ENCODE measurements around the gene NIPSNAP3A. TPM values are rescaled to one million over a fixed set of nuclear protein-coding genes. Genes with fewer than 3 reads are reported as not detected.

The NIPSNAP3A gene
- total and polyA plus RNA-seq, 2 donors (not counting 1 experiment from before 2014, with no cell fraction given) = 32.5 to 67.8 TPM

DNA sequence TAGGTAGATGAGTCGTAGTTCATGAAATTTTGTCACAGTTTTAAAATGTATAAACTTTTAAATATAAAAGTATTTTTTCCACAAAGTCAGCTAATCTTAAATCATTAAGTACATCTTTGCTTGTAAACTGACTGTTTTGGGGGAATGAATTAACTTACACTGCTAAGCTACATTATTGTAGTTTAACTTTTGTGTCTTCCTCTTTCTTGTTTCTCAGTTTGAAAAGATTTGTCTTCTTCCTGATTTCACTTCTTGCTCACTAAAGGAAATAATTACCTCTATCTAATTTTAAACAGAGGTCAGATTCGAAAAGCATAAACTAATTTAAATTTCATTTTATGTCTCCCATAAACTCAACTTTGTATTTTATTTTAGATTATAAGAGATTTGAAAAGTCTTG, 22.2 kb downstream of the NIPSNAP3A start:
- Histone ChIP-seq H4K20me1 (ENCODE audit: control insufficient read depth, extremely low read depth, insufficient read depth, low read length) (no peaks in the 10 kb centered on the region), H3K36me3 (ENCODE audit: control insufficient read depth, insufficient read depth, low read length) (no peaks in the 10 kb centered on the region), H3K4me2 (ENCODE audit: extremely low read depth, insufficient read depth, low read length) (no peak overlapping the region), H3K4me1 (ENCODE audit: control insufficient read depth, extremely low read depth, insufficient read depth, low read length) (no peaks in the 10 kb centered on the region), H3K4me3 (replicated peaks in 1 of 4; ENCODE audit: control extremely low read depth in 1 of 4, insufficient read depth in 1 of 4, low read depth in 3 of 4, low read length in 4 of 4) (no peak overlapping the region), H3K9me3 (ENCODE audit: control insufficient read depth, insufficient read depth, low read depth, low read length) (no peaks in the 10 kb centered on the region), H3K9ac (ENCODE audit: insufficient read depth, low read length) (no peak overlapping the region), H3K27ac (ENCODE audit: insufficient read depth, low read length) (no peak overlapping the region), H3K79me2 (ENCODE audit: control insufficient read depth, insufficient read depth, low read length) (no peaks in the 10 kb centered on the region), H3K27me3 (ENCODE audit: control insufficient read depth, insufficient read depth, low read length) (no peaks in the 10 kb centered on the region), H2AFZ (ENCODE audit: low read length) (no peak overlapping the region)
- TF ChIP-seq, protein P1, sequence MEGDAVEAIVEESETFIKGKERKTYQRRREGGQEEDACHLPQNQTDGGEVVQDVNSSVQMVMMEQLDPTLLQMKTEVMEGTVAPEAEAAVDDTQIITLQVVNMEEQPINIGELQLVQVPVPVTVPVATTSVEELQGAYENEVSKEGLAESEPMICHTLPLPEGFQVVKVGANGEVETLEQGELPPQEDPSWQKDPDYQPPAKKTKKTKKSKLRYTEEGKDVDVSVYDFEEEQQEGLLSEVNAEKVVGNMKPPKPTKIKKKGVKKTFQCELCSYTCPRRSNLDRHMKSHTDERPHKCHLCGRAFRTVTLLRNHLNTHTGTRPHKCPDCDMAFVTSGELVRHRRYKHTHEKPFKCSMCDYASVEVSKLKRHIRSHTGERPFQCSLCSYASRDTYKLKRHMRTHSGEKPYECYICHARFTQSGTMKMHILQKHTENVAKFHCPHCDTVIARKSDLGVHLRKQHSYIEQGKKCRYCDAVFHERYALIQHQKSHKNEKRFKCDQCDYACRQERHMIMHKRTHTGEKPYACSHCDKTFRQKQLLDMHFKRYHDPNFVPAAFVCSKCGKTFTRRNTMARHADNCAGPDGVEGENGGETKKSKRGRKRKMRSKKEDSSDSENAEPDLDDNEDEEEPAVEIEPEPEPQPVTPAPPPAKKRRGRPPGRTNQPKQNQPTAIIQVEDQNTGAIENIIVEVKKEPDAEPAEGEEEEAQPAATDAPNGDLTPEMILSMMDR (conservative IDR thresholded peaks at IDR 0.05 in 1 of 2, IDR thresholded peaks at IDR 0.05 in 1 of 2; ENCODE audit: low read depth in 1 of 2, low read length in 2 of 2) = no peak
- no peak for TF ChIP-seq EZH2 (IDR thresholded peaks at IDR 0.05; ENCODE audit: low read length, missing control alignments)
- no peak for DNase-seq (ENCODE audit: low read depth in 2 of 2)

DNA sequence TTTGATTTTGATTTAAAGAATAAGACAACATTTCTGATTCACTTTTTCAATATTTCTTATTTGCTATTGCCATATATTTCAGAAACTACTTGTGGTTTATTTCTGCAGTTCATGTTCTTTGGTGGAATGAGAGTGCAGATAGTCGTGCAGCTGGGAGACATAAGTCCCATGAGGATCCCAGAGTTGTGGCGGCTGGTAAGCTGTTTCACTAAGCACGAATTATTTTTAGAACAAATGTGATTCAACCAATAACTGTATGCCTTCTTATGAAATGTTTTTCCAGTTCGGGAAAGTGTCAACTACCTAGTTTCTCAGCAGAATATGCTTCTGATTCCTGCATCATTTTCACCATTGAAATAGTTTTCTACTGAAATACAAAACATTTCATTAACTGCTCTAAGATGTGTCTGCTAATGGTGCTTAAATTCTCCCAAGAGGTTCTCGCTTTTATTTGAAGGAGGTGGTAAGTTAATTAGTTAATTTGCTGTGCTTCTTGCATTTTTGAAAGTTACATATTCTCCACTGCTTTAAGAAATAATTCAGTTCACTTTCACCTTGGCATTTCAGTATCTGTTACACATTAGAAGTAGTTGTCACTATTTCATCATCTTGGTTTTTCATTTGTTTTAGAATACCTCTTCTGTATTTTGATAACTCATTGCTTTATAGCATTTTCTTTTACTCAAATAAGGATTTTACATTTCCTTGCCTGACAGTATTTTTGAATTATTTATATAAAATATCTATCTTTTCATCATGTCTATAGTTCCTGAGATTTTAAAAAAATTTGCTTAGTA, 25.4 kb downstream of the NIPSNAP3A start:
- Histone ChIP-seq H3K79me2 (ENCODE audit: control insufficient read depth, insufficient read depth, low read length) (no peaks in the 10 kb centered on the region), H3K4me2 (ENCODE audit: extremely low read depth, insufficient read depth, low read length) (no peak overlapping the region), H3K27me3 (ENCODE audit: control insufficient read depth, insufficient read depth, low read length) (no peaks in the 10 kb centered on the region), H3K9ac (ENCODE audit: insufficient read depth, low read length) (no peak overlapping the region), H3K9me3 (ENCODE audit: control insufficient read depth, insufficient read depth, low read depth, low read length) (no peaks in the 10 kb centered on the region), H2AFZ (ENCODE audit: low read length) (no peak overlapping the region), H3K4me3 (replicated peaks in 1 of 4; ENCODE audit: control extremely low read depth in 1 of 4, insufficient read depth in 1 of 4, low read depth in 3 of 4, low read length in 4 of 4) (no peak overlapping the region), H3K4me1 (ENCODE audit: control insufficient read depth, extremely low read depth, insufficient read depth, low read length) (peaks cover 2% of the 10 kb centered on the region), H3K27ac (ENCODE audit: insufficient read depth, low read length) (no peak overlapping the region), H3K36me3 (ENCODE audit: control insufficient read depth, insufficient read depth, low read length) (no peaks in the 10 kb centered on the region), H4K20me1 (ENCODE audit: control insufficient read depth, extremely low read depth, insufficient read depth, low read length) (no peaks in the 10 kb centered on the region)
- no peak for DNase-seq (ENCODE audit: low read depth in 2 of 2)
- TF ChIP-seq, protein P1 (conservative IDR thresholded peaks at IDR 0.05 in 1 of 2, IDR thresholded peaks at IDR 0.05 in 1 of 2; ENCODE audit: low read depth in 1 of 2, low read length in 2 of 2) = no peak
- no peak for TF ChIP-seq EZH2 (IDR thresholded peaks at IDR 0.05; ENCODE audit: low read length, missing control alignments)

DNA sequence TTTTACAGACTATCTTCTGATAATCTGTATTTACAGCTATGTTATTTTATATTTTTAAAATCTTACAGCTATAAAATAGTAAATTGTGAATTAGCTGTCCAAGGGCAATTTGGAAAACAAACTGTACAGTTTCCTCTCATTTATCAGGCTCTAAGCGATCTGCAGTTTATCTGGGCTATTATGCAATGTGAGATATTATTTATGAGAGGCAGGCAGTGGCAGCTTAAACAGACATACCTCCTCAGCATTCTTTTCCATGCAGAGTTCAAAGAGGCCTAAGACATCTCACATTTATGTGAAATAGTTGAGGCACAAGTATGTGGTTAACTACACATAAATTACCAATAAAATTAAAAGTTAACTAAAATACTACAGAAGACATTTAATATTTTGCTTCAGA, 26.6 kb downstream of the NIPSNAP3A start:
- no peaks in the 10 kb centered on the region for H3K9me3 ChIP-seq (ENCODE audit: control insufficient read depth, insufficient read depth, low read depth, low read length)
- no peaks in the 10 kb centered on the region for H3K36me3 ChIP-seq (ENCODE audit: control insufficient read depth, insufficient read depth, low read length)
- H3K27ac ChIP-seq (ENCODE audit: insufficient read depth, low read length) = no peak overlapping the region
- no peak overlapping the region for H3K4me3 ChIP-seq (replicated peaks in 1 of 4; ENCODE audit: control extremely low read depth in 1 of 4, insufficient read depth in 1 of 4, low read depth in 3 of 4, low read length in 4 of 4)
- H3K4me1 ChIP-seq (ENCODE audit: control insufficient read depth, extremely low read depth, insufficient read depth, low read length) = peaks cover 2% of the 10 kb centered on the region
- H4K20me1 ChIP-seq (ENCODE audit: control insufficient read depth, extremely low read depth, insufficient read depth, low read length) = no peaks in the 10 kb centered on the region
- no peaks in the 10 kb centered on the region for H3K79me2 ChIP-seq (ENCODE audit: control insufficient read depth, insufficient read depth, low read length)
- DNase-seq (ENCODE audit: low read depth in 2 of 2) = no peak
- TF ChIP-seq, protein P1 (conservative IDR thresholded peaks at IDR 0.05 in 1 of 2, IDR thresholded peaks at IDR 0.05 in 1 of 2; ENCODE audit: low read depth in 1 of 2, low read length in 2 of 2) = no peak
- no peak for TF ChIP-seq EZH2 (IDR thresholded peaks at IDR 0.05; ENCODE audit: low read length, missing control alignments)
- no peak overlapping the region for H2AFZ ChIP-seq (ENCODE audit: low read length)
- no peak overlapping the region for H3K9ac ChIP-seq (ENCODE audit: insufficient read depth, low read length)
- no peak overlapping the region for H3K4me2 ChIP-seq (ENCODE audit: extremely low read depth, insufficient read depth, low read length)
- H3K27me3 ChIP-seq (ENCODE audit: control insufficient read depth, insufficient read depth, low read length) = no peaks in the 10 kb centered on the region
